GM21576 (cell line): ENCODE measurements around the gene C5AR1.
A peak's percentile ranks its signal among the peaks of the same experiment; 100 is the strongest.
"Not testable (repeated sequence)": the region's sequence is repeated elsewhere in the genome, so short reads cannot be mapped to it uniquely, and the experiment has no call there.

ENCODE experiments used
- ATAC-seq: cut with Tn5 transposase; IDR thresholded peaks from one replicate; pipeline ENCODE4 v1.9.1; 2021; ENCODE audit warnings: mild to moderate bottlenecking, moderate library complexity; ENCODE audit not compliant: unreplicated experiment

Gene C5AR1

GRCh38 chr19:47330466-47330869, 20.8 kb downstream of the C5AR1 start:
- no peak for ATAC-seq

GRCh38 chr19:47331490-47331889, 21.8 kb downstream of the C5AR1 start:
- no peak for ATAC-seq

- no peak for ATAC-seq
Observed at GRCh38 chr19:47331931-47332547, 22.4 kb downstream of the C5AR1 start, which contains the start of gene C5AR2. TSS of gene C5AR2 (plus strand) at chr19:47332175. CDS start at chr19:47340800, 8,625 bp downstream.

- ATAC-seq: not testable (repeated sequence)
Observed at GRCh38 chr19:47336765-47337718, 27.4 kb downstream of the C5AR1 start.

- ATAC-seq: no peak
Observed at GRCh38 chr19:47339196-47339880, 29.7 kb downstream of the C5AR1 start.

- no peak for ATAC-seq
Observed at GRCh38 chr19:47340477-47341208, 31.0 kb downstream of the C5AR1 start.

- ATAC-seq: no peak
Observed at GRCh38 chr19:47341734-47342133, 32.1 kb downstream of the C5AR1 start.

GRCh38 chr19:47343194-47343802, 33.6 kb downstream of the C5AR1 start:
- ATAC-seq: no peak

GRCh38 chr19:47344425-47344824, 34.8 kb downstream of the C5AR1 start:
- ATAC-seq: no peak

GRCh38 chr19:47346024-47346423, 36.4 kb downstream of the C5AR1 start:
- not testable (repeated sequence) for ATAC-seq

- ATAC-seq: peak; percentile 93
Observed at GRCh38 chr19:47348819-47349795, 39.4 kb downstream of the C5AR1 start, which contains the start of gene DHX34. TSS of gene DHX34 (plus strand) at chr19:47349315. CDS start at chr19:47353031, 3,716 bp downstream.

GRCh38 chr19:47350630-47351029, 41.0 kb downstream of the C5AR1 start:
- no peak for ATAC-seq

GRCh38 chr19:47351548-47351947, 41.9 kb downstream of the C5AR1 start:
- no peak for ATAC-seq

- no peak for ATAC-seq
Observed at GRCh38 chr19:47352095-47352494, 42.4 kb downstream of the C5AR1 start.

- no peak for ATAC-seq
Observed at GRCh38 chr19:47353307-47353712, 43.6 kb downstream of the C5AR1 start.

- ATAC-seq: no peak
Observed at GRCh38 chr19:47356900-47357299, 47.2 kb downstream of the C5AR1 start.

GRCh38 chr19:47357788-47358680, 48.4 kb downstream of the C5AR1 start:
- no peak for ATAC-seq

GRCh38 chr19:47358936-47359335, 49.3 kb downstream of the C5AR1 start:
- ATAC-seq: no peak
